GM18868 (cell line): Measurements from ENCODE around the gene ATP6V0E1.
A peak's percentile ranks its signal among the peaks of the same experiment; 100 is the strongest.

ENCODE experiments used
- ATAC-seq: cut with Tn5 transposase; IDR thresholded peaks from one replicate; pipeline ENCODE4 v1.9.1; 2021; ENCODE audit warnings: mild to moderate bottlenecking, moderate library complexity; ENCODE audit not compliant: unreplicated experiment

Gene ATP6V0E1

DNA sequence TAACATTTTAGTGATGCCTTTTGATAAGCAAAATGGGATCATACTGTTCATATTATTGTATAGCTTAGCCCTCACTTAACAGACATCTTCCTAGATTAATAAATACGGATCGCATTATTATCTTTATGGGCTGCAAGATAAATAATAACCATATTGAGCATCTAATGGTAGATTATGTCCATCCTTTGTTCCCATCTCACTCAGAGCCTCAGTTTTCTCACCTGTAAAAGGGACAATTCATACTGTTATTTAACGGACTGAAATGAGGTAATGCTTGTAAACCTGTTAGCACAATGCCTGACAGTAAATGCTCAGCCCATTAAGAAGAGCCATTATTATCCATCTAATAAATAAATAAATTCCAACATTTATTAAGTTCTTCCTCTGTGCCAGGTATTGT, 27.3 kb upstream of the ATP6V0E1 start:
- no peak for ATAC-seq

DNA sequence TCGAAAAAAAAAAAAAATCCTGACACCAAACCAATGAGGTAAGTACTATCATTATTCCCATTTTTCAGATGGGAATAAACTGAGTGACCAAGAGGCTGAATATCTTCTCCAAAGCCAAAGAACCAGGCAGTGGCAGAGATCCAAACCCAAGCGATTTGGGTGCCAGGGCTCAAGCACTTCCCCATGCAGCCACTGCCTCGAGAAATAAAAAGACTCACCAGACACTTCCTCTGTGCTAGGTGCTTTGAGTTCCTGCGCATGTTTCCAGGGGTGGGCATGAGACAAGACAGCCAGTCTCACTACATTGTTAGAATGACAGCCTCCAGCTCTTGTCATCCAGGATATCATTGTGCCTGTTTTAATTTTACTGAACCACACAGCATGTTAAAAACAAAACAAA, 26.6 kb upstream of the ATP6V0E1 start:
- no peak for ATAC-seq

DNA sequence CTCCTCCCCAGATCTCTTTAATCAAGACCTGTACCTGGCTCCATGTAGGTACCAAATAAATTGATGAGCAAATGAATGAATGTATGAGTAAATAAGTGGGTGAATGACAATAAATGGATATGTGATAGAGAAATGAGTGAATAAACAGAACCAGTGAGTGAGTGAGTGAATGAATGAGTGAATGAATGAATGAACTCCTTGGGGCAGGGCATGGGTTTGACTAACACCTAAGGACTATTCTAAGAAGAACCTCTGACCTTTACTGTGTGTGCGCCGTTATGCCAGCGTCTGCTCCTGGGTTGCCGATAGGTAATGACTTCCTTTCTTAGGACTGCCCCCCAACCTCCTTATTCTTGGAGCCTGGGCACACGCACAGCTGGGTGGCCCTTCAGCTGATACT, 26.1 kb upstream of the ATP6V0E1 start:
- no peak for ATAC-seq

DNA sequence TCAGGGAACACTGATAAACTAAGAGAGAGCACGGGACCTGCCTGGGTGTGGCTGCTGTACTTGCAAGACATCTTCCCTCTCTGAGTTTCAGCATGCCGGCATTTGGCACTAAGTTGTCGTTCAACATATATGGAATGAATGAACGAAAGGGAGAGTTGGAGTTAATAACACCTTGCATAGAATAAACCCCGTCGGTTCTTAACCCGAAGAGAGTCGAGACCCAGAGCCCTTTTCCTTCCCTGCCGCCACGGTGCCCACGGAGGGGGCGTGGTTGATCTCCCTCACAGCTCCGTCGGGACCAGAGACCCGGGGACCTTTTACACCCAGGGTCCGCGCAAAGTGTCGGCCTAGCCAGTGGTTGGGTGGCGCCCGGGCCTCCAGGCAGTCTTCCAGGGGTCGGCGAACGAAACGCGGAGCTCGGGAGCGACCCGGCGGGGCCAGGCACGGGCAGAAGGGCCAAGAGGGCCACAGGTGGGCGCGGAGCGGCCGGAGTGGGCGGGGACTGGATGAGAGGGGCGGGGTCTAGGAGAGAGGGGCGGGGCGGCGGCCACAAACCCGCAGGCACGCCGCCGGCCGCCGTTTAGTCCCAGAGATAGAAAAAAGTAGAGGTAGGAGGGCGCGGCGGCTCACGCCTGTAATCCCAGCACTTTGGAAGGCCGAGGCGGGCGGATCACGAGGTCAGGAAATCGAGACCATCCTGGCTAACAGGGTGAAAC, 25.1 kb upstream of the ATP6V0E1 start:
- peak; percentile 66 for ATAC-seq

DNA sequence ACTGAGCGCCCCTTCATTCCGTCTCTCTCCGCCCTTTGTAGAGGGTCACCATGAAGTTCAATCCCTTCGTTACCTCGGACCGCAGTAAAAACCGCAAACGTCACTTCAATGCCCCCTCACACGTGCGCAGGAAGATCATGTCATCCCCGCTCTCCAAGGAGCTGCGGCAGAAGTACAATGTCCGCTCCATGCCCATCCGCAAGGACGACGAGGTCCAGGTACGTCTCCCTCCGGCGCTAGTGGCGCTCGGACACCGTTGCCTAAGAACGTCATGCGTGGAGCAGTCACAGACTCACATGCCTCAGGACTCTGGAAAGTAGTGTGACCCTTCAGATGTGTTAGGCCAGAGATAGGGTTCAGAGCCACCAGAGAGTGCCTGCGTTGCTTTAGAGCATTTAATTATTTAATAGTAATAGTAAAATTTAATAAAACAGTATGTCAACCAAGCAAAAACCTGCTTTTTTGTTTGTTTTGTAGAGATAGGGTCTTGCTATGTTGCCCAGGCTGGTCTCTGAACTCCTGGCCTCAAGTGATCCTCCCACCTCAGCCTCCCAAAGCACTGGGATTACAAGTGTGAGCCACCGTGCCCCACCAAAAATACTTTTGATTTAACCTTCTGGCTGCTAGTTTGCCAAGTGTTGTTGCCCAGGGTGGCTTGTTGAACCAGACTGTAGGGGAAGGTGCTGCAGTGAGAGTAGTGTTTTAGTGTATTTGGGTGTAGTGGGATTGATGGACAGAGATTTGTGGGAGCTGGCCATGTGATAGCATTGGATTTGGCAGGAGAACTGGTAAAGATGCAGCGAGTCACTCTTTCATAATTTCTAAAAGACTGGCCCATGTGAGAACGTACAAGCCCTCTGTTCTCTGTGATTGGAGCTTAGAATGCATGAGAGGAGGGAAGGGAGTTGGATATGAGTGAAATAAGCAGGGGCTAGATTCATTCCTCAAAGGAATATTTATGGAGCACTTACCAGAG, 23.5 kb upstream of the ATP6V0E1 start:
- no peak for ATAC-seq

DNA sequence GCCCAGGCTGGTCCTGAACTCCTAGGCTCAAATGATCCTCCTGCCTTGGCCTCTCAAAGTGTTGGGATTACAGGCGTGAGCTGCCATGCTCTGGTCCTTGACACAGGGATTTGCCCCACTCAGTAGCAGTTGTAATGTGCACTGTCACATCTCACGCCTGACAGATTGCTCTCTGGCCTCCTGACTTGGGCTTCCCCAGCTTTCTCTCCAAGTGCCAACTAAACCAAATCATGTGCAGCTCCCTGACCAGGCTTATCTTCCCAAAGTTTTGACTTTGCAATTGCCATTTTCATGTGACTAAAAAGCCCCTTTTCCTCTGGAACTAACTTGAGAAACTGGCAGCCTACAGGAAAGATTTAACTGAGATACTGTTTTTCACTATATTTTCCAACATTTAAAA, 13.7 kb upstream of the ATP6V0E1 start:
- ATAC-seq, result no peak

DNA sequence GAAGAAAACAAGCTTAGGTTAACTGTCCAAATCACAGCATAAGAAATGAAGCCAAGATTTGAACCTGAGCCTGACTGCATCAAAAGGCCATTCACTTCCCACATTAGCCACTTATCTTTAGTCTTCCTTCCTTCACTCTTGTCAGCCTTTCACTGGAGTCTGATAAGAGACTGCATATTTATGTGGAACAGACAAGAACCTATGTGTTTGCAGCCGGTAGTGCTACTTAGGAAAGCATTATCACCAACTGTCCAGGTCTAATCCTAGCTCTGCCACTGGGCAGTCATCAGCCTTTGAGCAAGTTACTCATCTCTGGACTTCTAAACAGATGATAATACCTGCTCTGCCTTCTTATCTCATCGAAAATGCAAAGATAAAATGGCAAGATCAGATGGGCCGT, 12.1 kb upstream of the ATP6V0E1 start:
- no peak for ATAC-seq

DNA sequence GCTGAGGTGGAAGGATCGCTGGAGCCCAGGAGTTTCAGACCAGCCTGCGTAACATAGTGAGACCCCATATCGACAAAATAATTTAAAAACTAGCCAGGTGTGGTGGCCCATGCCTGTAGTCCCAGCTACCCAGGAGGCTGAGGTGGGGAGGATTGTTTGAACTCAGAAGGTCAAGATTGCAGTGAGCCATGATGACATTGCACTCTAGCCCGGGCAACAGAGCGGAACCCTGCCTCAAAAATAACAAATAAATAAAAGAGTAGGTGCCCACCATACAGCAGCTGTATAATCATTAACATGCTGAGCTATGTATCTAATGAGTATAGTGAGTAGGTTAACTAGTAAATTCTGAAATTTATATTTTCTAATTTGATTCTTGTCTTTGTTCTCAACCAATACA, 11.0 kb upstream of the ATP6V0E1 start:
- ATAC-seq, result no peak

DNA sequence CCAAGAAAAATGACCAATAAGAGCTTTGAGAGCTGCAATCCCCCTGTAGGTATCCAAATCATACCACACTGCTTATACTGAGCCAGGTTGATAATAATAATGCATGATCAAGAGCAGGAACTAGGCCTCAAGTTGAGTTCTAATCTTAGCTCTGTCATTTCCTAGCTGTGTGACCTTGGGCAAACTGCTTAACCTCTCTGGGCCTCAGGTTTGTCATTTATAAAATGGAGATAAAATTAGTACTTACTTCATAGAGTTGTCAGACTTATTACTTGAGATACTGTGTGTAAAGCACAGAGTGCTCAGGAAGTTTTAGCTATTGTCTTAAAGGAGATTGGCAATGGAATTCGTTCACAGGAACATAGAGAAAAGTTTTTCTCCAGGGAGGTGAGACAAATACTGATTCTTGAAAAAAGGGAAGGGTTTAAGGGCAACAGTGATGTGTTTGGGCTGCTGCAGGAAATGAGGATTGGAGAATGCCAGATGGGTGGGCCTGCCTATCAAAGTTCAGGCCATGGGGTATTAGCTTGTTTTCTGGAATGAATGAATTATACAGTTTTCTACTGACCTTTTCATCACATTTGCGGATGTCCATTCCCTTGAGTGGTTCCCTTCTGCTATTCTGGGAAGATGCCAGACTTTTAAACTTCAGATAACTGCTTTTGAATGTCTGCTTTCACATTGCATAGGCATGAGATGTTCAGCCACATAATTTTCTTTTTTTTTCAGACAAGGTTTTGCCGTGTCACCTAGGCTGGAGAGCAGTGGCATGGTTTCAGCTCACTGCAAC, 10.2 kb upstream of the ATP6V0E1 start:
- ATAC-seq, result no peak

DNA sequence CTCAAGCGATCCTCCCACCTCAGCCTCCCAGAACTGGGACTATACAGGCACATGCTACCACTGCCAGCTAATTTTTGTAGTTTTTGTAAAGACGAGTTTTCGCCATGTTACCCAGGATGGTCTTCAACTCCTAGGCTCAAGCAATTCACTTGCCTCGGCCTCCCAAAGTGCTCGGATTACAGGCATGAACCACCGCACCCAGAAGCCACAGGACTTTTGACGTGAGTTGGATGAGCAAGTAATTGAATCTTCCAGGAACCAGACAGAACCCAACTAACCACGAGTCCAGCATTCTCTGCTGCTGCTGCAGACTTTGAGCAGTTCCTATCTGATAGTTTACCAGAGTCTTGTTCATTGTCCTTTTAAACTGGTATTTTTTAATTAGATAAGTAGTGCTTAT, 9.6 kb upstream of the ATP6V0E1 start:
- no peak for ATAC-seq

DNA sequence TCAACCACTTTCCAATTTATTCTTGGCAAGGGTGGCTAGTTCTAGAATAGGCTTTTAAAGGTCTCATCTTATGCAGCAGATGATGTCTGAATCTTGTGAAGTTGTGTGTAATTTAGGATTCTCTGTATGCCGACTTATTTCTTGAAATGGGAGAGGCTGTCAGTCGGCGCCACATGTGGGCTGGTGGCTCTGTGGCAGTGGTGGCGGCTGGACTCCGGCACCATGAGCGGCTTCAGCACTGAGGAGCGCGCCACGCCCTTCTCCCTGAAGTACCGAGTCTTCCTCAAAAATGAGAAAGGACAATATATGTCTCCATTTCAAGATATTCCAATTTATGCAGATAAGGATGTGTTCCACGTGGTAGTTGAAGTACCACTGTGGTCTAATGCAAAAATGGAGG, 8.3 kb upstream of the ATP6V0E1 start:
- ATAC-seq, result no peak

DNA sequence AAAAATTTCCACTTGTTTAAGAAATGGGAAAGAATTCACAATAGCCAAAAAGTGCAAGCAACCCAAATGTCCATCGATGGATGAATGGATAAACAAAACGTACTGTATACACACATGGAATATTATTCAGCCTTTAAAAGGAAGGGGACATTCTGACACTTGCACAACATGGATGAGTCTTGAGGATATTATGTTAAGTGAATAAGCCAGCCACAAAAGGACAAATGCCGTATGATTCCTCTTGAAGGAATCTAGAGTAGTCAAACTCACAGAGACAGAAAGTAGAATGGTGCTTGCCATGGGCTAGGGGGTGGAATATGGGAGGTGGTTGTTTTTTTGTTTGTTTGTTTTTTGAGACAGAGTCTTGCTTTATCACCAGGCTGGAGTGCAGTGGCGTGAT, 3.8 kb upstream of the ATP6V0E1 start:
- ATAC-seq, result no peak

DNA sequence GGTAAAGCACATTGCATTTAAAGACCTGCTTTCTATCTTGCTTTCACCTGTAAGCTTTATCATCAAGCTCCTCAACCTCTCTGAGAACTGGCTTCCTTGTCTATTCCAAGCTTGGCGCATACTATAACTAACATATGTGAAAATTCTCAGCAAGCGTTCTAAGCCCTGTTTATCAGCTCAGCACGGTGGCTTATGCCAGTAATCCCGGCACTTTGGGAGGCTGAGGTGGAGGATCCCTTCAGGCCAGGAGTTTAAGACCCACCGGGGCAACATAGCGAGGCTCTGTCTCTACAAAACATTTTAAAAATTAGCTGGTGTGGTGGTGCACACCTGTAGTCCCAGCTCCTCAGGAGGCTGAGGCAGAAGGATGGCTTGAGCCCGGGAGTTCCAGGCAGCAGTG, 1.6 kb upstream of the ATP6V0E1 start:
- no peak for ATAC-seq

DNA sequence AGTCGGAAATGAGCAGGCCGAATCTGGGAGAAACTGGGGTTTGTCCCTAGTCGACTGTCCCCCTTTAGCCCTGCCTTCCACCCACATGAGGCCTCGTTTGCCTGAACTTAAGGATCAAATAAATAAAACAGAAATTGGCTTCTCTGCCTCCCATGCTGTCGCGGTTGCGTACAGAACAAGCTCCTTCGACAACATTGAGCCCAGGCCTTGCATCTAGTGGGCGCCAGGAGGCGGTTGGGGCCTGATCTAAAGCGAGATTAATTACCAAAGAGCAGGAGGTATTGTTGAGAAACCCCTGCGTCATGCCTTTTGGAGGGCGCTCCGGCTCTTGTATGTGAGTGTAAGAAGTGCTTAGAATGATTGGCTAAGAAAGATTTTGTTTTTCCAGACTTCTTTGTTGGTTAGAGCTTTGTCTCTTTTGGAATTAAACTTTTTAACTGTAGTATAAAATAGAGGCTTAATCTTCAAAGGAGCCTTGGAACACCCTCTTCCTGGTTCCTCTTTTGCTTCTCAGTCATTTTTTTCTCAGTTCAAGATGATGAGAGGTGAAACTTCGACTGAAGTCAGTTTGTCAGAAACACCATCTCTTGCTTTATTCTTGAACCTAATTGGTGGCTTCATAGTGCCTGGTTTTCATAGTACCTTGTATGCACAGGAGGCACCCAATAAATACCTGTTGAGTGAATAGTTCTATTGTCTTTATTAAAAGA, 828 bp downstream of the ATP6V0E1 start:
- peak; percentile 71 for ATAC-seq

DNA sequence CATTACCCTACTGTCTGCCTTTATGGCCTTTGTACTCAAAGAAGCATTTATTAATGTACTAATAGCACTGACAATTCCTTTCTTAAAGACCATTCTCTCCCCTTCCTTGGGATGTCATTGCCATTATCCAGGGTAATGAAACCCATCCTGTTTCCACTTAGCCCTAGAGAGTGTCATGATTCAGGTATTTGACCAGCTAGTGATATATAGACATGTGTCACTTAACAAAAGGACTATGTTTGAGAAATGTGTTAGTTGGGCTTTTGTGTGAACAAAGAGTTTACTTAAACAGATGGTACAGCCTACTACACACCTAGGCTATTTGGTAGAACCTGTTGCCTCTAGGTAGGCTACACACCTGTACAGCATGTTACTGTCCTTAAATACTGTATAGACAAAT, 2.0 kb downstream of the ATP6V0E1 start:
- ATAC-seq, result no peak

DNA sequence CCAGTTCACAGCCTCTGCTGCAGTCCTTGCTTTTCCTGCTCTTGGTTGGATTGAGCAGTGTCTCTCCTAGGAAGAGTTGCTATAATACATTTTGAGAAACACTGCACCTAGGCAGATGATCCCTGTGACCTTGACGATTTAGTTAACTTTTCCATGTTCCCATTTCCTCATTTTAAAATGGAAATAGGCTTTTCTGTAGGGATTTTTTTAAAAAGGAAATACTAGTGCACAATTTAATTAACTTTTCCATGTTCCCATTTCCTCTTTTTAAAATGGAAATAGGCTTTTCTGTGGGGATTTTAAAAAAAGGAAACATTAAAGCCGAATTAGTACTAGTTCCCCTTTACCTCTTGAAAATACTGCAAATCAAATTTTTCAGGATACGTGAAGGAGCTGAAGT, 4.7 kb downstream of the ATP6V0E1 start:
- ATAC-seq, result no peak

DNA sequence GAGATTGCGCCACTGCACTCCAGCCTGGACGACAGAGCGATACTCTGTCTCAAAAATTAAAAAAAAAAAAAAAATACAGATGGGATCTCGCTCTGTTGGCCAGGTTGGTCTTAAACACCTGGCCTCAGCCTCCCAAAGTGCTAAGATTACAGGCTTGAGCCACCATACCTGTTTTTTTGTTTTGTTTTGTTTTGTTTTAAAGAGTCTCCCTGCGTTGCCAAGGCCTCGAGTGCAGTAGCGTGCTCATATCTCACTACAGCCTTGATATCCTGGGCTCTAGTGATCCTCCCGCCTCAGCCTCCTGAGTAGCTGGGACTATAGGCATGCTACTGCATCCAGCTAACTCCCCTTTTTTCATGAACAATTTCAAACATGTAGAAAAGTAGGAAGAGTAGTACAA, 7.2 kb downstream of the ATP6V0E1 start:
- no peak for ATAC-seq

DNA sequence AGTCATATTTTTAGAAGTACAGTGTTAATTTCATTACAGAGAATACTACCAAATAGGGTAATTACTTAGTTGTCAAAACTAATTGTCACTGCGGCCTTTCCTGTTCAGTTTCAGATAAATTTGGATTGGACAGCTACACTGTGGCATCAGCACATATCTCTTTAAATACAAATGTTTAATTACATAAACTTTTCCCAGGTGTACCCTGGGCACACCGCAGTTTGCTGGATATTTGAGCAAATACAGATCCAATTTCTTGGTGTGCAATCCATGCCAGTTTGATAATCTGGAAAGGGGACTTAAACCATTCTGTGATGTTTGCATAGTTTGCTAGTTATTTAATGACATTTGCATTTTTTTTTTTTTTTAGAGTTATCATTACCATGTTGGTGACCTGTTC, 10.8 kb downstream of the ATP6V0E1 start:
- no peak for ATAC-seq

DNA sequence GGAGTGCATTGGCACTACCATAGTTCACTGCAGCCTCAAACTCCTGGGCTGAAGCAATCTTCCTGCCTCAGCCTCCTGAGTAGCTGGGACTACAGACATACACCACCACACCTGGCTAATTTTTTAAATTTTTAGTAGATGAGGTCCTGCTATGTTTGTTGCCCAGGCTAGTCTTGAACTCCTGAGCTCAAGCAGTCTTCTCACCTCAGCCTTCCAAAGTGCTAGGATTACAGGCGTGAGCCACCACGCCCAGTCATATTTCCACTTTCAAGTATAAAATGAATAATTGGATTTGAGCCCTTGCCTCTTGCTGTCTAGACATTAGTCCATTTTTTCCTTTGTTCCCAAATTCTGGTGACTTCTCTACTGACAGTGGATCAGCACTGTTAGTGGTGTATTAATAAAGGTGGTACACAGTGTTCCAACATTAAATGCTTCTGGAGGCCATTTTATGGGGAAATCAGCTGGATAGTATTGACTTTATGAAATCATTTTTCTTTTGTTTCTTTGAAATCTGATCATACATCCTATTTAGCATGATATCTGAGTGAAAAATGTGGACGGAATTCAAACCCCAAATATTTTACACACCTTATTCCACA, 15.9 kb downstream of the ATP6V0E1 start:
- no peak for ATAC-seq

DNA sequence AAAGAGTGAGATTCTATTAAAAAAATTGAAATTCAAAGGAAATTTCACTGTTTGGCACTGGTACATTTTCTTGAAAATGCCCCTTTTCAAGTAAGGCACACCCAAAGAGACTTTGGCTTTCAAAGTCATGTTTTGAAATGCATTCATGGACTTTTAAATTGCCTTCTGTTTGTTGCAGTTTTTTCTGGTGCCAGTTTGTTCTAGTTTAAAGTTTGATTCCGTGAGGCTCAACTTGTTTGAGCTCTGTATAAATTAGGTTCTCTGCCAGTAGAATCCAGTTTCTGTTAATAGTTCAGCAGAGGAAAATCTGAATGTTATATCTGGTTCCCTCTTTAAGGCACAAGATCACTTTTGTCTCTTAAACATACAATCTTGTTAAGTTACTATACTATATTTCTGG, 16.4 kb downstream of the ATP6V0E1 start:
- ATAC-seq, result no peak
